SK-N-SH (cell line): Measurements from ENCODE around the gene SEM1. TPM values are rescaled to one million over a fixed set of nuclear protein-coding genes. Genes with fewer than 3 reads are reported as not detected.

Source experiments
- CTCF ChIA-PET: fragments of 300-600, 350-600 bp; formaldehyde crosslinking; extraction: SDS; loops from one replicate; lab custom pipeline; 2021; lab: Yijun Ruan, JAX
- POLR2A ChIA-PET: fragments of 350-600 bp; sonication (Branson Sonifier 250); formaldehyde crosslinking; extraction: SDS; loops from one replicate; lab custom pipeline; 2020; ENCODE audit warnings: antibody characterized with exemption, inconsistent platforms; lab: Yijun Ruan, JAX
- DNase-seq: peaks from one replicate; pipeline ENCODE4 v3.0.0; 2012
- H2AFZ ChIP-seq: fragments of 200-600 bp; sonication (generic); 2 replicates; pipeline ENCODE4 v1.8.1; 2016; ENCODE audit warnings: antibody characterized with exemption, mild to moderate bottlenecking, low read depth
- H3F3A ChIP-seq: fragments of 200-600 bp; sonication (generic); replicated peaks from 2 replicates; pipeline ENCODE3; 2016; ENCODE audit warnings: antibody characterized with exemption, mild to moderate bottlenecking; ENCODE audit not compliant: insufficient read depth
- H3K27ac ChIP-seq, 2 experiments: fragments of 200-500 bp in 1 of 2; fragments of 200-600 bp in 1 of 2; sonication (Bioruptor generic) in 1 of 2; sonication (generic), shearing (Covaris generic) in 1 of 2; 2 replicates each; pipeline versions ENCODE4 v1.5.1 to v1.6.1; 2014 to 2016; ENCODE audit warnings: low read depth in 2 of 2, inconsistent platforms in 1 of 2, low read length in 1 of 2, mild to moderate bottlenecking in 1 of 2, mixed read lengths in 1 of 2
- H3K27me3 ChIP-seq: fragments of 200-600 bp; sonication (generic), shearing (Covaris generic); 2 replicates; pipeline ENCODE4 v1.6.1; 2016; ENCODE audit warnings: mixed run types; ENCODE audit not compliant: insufficient read depth
- H3K36me3 ChIP-seq, 2 experiments: fragments of 200-500 bp in 1 of 2; fragments of 200-600 bp in 1 of 2; sonication (Bioruptor generic) in 1 of 2; sonication (generic) in 1 of 2; replicated peaks in 1 of 2; 2 replicates each; pipeline versions ENCODE3 to v1.5.1; 2014 to 2016; ENCODE audit warnings: low read length in 1 of 2, mild to moderate bottlenecking in 1 of 2; ENCODE audit not compliant: insufficient read depth in 2 of 2, control insufficient read depth in 1 of 2
- H3K4me1 ChIP-seq, 2 experiments: fragments of 200-500 bp in 1 of 2; fragments of 200-600 bp in 1 of 2; sonication (Bioruptor generic) in 1 of 2; sonication (generic), shearing (Covaris generic) in 1 of 2; 2 replicates each; pipeline versions ENCODE4 v1.5.1 to v1.6.1; 2014 to 2016; ENCODE audit warnings: low read depth in 1 of 2, low read length in 1 of 2, mixed run types in 1 of 2; ENCODE audit not compliant: insufficient read depth in 2 of 2, control insufficient read depth in 1 of 2
- H3K4me2 ChIP-seq: fragments of 200-600 bp; sonication (generic), shearing (Covaris generic); 2 replicates; pipeline ENCODE4 v1.6.1; 2017; ENCODE audit warnings: mixed run types
- H3K4me3 ChIP-seq, 2 experiments: fragments of 200-500 bp in 1 of 2; fragments of 200-600 bp in 1 of 2; sonication (Bioruptor generic) in 1 of 2; sonication (generic), shearing (Covaris generic) in 1 of 2; 2 replicates each; pipeline versions ENCODE4 v1.5.1 to v1.8.1; 2014 to 2016; ENCODE audit warnings: low read depth in 2 of 2, inconsistent platforms in 1 of 2, low read length in 1 of 2, mild to moderate bottlenecking in 1 of 2, mixed read lengths in 1 of 2, moderate library complexity in 1 of 2
- H3K79me2 ChIP-seq: fragments of 200-600 bp; sonication (generic); 2 replicates; pipeline ENCODE4 v1.8.1; 2017; ENCODE audit warnings: mild to moderate bottlenecking; ENCODE audit not compliant: insufficient read depth
- H3K9ac ChIP-seq: fragments of 200-600 bp; sonication (generic); 2 replicates; pipeline ENCODE4 v1.6.1; 2017; ENCODE audit warnings: mixed run types
- H3K9me2 ChIP-seq: fragments of 200-600 bp; sonication (generic); 2 replicates; pipeline ENCODE4 v1.6.1; 2017; ENCODE audit warnings: mixed run types
- H3K9me3 ChIP-seq: fragments of 200-600 bp; sonication (generic); 2 replicates; pipeline ENCODE4 v1.6.1; 2017; ENCODE audit warnings: mixed run types, mild to moderate bottlenecking, moderate library complexity
- H4K20me1 ChIP-seq: fragments of 200-600 bp; sonication (generic); 2 replicates; pipeline ENCODE4 v1.6.1; 2017; ENCODE audit warnings: mild to moderate bottlenecking, mixed run types; ENCODE audit not compliant: insufficient read depth
- CTCF ChIP-seq: fragments of 200-600 bp; sonication (generic); IDR thresholded peaks from 2 replicates; pipeline ENCODE4 v1.6.1; 2017; ENCODE audit warnings: antibody characterized with exemption, mild to moderate bottlenecking, moderate library complexity
- EP300 ChIP-seq, 2 experiments: IDR thresholded peaks; 2 replicates each; pipeline versions ENCODE4 v1.4.0 to v1.6.1; 2012; ENCODE audit warnings: borderline replicate concordance in 1 of 2, low read depth in 1 of 2, low read length in 1 of 2
- FOSL2 ChIP-seq: IDR thresholded peaks from 2 replicates; pipeline ENCODE4 v1.4.0; 2012; ENCODE audit warnings: low read depth, mild to moderate bottlenecking, moderate library complexity, borderline replicate concordance
- FOXJ3 ChIP-seq: sonication (generic); formaldehyde crosslinking; IDR thresholded peaks from 2 replicates; pipeline ENCODE4 v1.5.1; 2020; ENCODE audit warnings: mild to moderate bottlenecking, missing genetic modification reagents
- GABPA ChIP-seq: IDR thresholded peaks from 2 replicates; pipeline ENCODE4 v1.4.0; 2012; ENCODE audit warnings: low read depth, mild to moderate bottlenecking
- GATA2 ChIP-seq: sonication (generic); formaldehyde crosslinking; IDR thresholded peaks from 2 replicates; pipeline ENCODE4 v1.5.0; 2020; ENCODE audit warnings: mild to moderate bottlenecking, missing genetic modification reagents
- IRF3 ChIP-seq: fragments of 150-350 bp; IDR thresholded peaks from 2 replicates; pipeline ENCODE4 v1.6.1; 2016; ENCODE audit warnings: mild to moderate bottlenecking, low read depth, low read length
- JUND ChIP-seq: IDR thresholded peaks from 2 replicates; pipeline ENCODE4 v1.4.0; 2012
- MXI1 ChIP-seq: IDR thresholded peaks from 2 replicates; pipeline ENCODE4 v1.6.1; 2012; ENCODE audit warnings: mild to moderate bottlenecking, low read depth, low read length, improper control_type of control experiment
- PBX3 ChIP-seq: IDR thresholded peaks from 2 replicates; pipeline ENCODE4; 2012
- RAD21 ChIP-seq: IDR thresholded peaks from 2 replicates; pipeline ENCODE4 v1.6.1; 2012; ENCODE audit warnings: mild to moderate bottlenecking, low read length
- RCOR1 ChIP-seq: fragments of 150-350 bp; IDR thresholded peaks from 2 replicates; pipeline ENCODE4 v1.6.1; 2017; ENCODE audit warnings: antibody characterized with exemption, low read length
- REST ChIP-seq: IDR thresholded peaks from 2 replicates; pipeline ENCODE4 v1.6.1; 2012; ENCODE audit warnings: mild to moderate bottlenecking, low read depth, low read length, moderate library complexity
- RFX5 ChIP-seq: IDR thresholded peaks from 2 replicates; pipeline ENCODE4 v1.6.1; 2012; ENCODE audit warnings: mild to moderate bottlenecking, improper control_type of control experiment, low read length
- SMC3 ChIP-seq: IDR thresholded peaks from 2 replicates; pipeline ENCODE4 v1.6.1; 2012; ENCODE audit warnings: low read depth, low read length, improper control_type of control experiment
- TAF1 ChIP-seq: IDR thresholded peaks from 2 replicates; pipeline ENCODE4 v1.6.1; 2012; ENCODE audit warnings: low read depth, mild to moderate bottlenecking, low read length, moderate library complexity, borderline replicate concordance
- USF1 ChIP-seq: IDR thresholded peaks from 2 replicates; pipeline ENCODE4 v1.4.0; 2012; ENCODE audit warnings: low read depth, borderline replicate concordance
- USF2 ChIP-seq: fragments of 150-350 bp; IDR thresholded peaks from 2 replicates; pipeline ENCODE4 v1.6.1; 2017; ENCODE audit warnings: antibody characterized with exemption, low read length, low read depth, borderline replicate concordance
- YY1 ChIP-seq: IDR thresholded peaks from 2 replicates; pipeline ENCODE4 v1.4.0; 2012; ENCODE audit warnings: low read depth, mild to moderate bottlenecking
- WGBS: methylation state at CpG from one replicate; pipeline ENCODE4 v1.1.6; 2017; ENCODE audit warnings: low lambda C conversion rate; 5-methylcytosine and 5-hydroxymethylcytosine counted together
- polyA plus RNA-seq, 3 experiments: library from polyadenylated mRNA; depleted of rRNA; stranded (reverse); fragments of >200 nt; gene quantifications; 2 replicates each; pipeline ENCODE4 v1.2.3, GENCODE V29; 2012
- TF ChIP-seq, protein P1 (sequence below): IDR thresholded peaks from 2 replicates; pipeline ENCODE4 v1.4.0; 2012; ENCODE audit warnings: low read depth, borderline replicate concordance

The SEM1 gene
- polyA plus RNA-seq, 1 of the 3 experiments (the other 2 are of a cell fraction), result 56.3 TPM

- Histone ChIP-seq H3K4me1 (peaks cover 0 to 4% of the 10 kb centered on the region in 2 experiments; a peak in 1 of 4 replicates), H3K4me3 (no peak overlapping the region), H3F3A (no peaks in the 10 kb centered on the region)
- POLR2A ChIA-PET, result no interaction called here
- no peak for DNase-seq
- CTCF ChIA-PET, result interaction anchor here (0.6 to 2.2 kb wide), 4 partner anchors 19 to 372 kb away, joined by 3 to 5 read pairs (median 3); no protein-coding TSS in a partner anchor
- TF ChIP-seq CTCF, result no peak
- TF ChIP-seq REST, result no peak
- no peak for TF ChIP-seq RAD21
- TF ChIP-seq RFX5, result no peak
- TF ChIP-seq FOSL2, result no peak
- TF ChIP-seq JUND, result no peak
- no peak for TF ChIP-seq GATA2 (CRISPR knock-in tag)
- no peak for TF ChIP-seq FOXJ3 (CRISPR knock-in tag)
- TF ChIP-seq RCOR1, result no peak
- no peak for TF ChIP-seq MXI1
- no peak for TF ChIP-seq GABPA
- TF ChIP-seq EP300 (IDR thresholded peaks at IDR 0.05; ENCODE audit: borderline replicate concordance in 1 of 2, low read depth in 1 of 2, low read length in 1 of 2), result no peak
- TF ChIP-seq, protein P1, sequence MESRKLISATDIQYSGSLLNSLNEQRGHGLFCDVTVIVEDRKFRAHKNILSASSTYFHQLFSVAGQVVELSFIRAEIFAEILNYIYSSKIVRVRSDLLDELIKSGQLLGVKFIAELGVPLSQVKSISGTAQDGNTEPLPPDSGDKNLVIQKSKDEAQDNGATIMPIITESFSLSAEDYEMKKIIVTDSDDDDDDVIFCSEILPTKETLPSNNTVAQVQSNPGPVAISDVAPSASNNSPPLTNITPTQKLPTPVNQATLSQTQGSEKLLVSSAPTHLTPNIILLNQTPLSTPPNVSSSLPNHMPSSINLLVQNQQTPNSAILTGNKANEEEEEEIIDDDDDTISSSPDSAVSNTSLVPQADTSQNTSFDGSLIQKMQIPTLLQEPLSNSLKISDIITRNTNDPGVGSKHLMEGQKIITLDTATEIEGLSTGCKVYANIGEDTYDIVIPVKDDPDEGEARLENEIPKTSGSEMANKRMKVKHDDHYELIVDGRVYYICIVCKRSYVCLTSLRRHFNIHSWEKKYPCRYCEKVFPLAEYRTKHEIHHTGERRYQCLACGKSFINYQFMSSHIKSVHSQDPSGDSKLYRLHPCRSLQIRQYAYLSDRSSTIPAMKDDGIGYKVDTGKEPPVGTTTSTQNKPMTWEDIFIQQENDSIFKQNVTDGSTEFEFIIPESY, result no peak
- TF ChIP-seq USF1, result no peak
- no peak for TF ChIP-seq IRF3
- TF ChIP-seq SMC3, result no peak
- no peak for TF ChIP-seq USF2
- TF ChIP-seq TAF1, result no peak
- TF ChIP-seq YY1, result no peak
- no peak for TF ChIP-seq PBX3
- TF ChIP-seq, all 33 proteins: peak for 0
- H3K79me2 ChIP-seq, result no peaks in the 10 kb centered on the region
- H3K4me2 ChIP-seq, result no peak overlapping the region
- H2AFZ ChIP-seq, result no peak overlapping the region
- H4K20me1 ChIP-seq, result no peaks in the 10 kb centered on the region
- H3K36me3 ChIP-seq, result no peaks in the 10 kb centered on the region
- no peak overlapping the region for H3K27ac ChIP-seq
- no peaks in the 10 kb centered on the region for H3K27me3 ChIP-seq
- H3K9ac ChIP-seq, result no peak overlapping the region
- 70% methylated on average over 2 of the region's 2 CpGs for WGBS
- no peaks in the 10 kb centered on the region for H3K9me3 ChIP-seq
- no peaks in the 10 kb centered on the region for H3K9me2 ChIP-seq
Observed at GRCh38 chr7:96655956-96656355, 53.7 kb downstream of the SEM1 start.
